Measurements from ENCODE around the gene PRR30.
"Not testable (repeated sequence)": the region's sequence is repeated elsewhere in the genome, so short reads cannot be mapped to it uniquely, and the experiment has no call there.

PRR30 gene

GRCh38 chr2:27133195-27133875, 5.9 kb downstream of the PRR30 start:
- in situ Hi-C loops (cut with MboI; ENCODE audit: low pct_unique_long_range_greater_than_20kb, low sequenced_read_pairs) = no loop called here
- peak; percentile 19 for DNase-seq

- no peak for DNase-seq
- in situ Hi-C loops (cut with MboI; ENCODE audit: low pct_unique_long_range_greater_than_20kb, low sequenced_read_pairs) = no loop called here
Measured at GRCh38 chr2:27131429-27131828, 7.8 kb downstream of the PRR30 start.

- in situ Hi-C loops (cut with MboI; ENCODE audit: low pct_unique_long_range_greater_than_20kb, low sequenced_read_pairs) = no loop called here
Measured at GRCh38 chr2:27130396-27130795, 8.8 kb downstream of the PRR30 start.

DNA sequence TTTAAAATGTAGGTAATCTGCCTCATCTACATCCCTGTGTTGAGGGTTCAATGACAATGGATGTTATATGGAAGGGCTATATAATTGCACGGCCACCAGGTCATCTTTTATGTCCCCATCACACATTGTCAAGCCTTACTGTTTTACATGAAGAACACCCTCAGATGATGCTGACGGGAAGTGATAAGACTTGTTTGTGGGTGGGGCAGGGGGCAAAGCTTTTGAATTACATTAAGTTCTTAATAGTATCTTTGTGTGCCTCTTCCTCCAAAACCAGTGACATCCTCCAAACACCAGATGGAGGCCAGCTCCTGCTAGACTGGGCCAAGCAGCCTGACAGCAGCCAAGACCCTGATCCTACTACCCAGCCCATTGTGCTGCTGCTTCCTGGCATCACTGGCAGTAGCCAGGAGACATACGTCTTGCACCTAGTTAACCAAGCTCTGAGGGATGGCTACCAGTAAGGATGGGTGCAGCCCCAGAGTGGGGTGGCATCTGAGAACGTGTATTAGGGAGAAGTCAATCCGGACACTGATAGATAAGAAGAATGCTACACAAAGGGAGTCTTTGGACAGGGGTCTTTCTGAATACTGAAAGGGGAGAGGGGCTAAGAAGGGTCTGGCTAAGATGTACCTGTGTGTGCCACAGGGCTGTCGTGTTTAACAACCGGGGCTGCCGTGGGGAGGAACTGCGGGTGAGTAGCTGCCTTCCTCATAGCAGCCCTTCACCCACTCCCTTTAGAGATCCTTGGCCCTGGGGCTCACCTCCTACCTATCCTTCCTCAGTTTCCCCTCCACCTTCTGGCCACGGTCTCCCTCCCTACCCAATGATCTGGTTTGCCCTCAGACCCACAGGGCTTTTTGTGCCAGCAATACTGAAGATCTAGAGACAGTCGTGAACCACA, 10.3 kb downstream of the PRR30 start:
- in situ Hi-C loops (cut with MboI; ENCODE audit: low pct_unique_long_range_greater_than_20kb, low sequenced_read_pairs) = no loop called here
- no peak for DNase-seq

More at GRCh38 chr2:27130396-27130795, 8.8 kb downstream of the PRR30 start:
- DNase-seq = no peak

GRCh38 chr2:27127883-27128667, 11.1 kb downstream of the PRR30 start:
- in situ Hi-C loops (cut with MboI; ENCODE audit: low pct_unique_long_range_greater_than_20kb, low sequenced_read_pairs) = no loop called here
- DNase-seq = no peak

DNA sequence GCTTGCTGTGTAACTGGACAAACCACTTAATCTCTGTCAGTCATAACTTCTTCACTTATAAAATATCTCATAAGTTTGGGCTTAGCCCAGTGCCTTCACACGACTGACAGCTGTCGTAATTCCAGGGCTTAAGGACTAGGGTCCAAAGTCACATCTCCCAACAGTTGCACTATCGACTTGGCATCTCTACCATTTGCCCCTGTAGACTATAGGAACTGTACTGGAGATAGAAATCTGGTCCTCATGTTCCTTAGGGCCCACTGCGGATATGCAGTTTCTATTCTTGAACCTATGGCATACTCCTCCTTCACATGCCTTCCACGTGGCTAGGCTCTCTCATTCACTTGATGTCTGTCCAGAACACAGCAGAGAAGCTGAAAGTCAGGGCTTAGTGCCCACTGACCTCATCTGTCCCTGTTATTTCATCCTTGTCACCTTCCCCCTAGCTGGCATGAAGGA, 12.9 kb downstream of the PRR30 start:
- in situ Hi-C loops (cut with MboI; ENCODE audit: low pct_unique_long_range_greater_than_20kb, low sequenced_read_pairs) = no loop called here

DNA sequence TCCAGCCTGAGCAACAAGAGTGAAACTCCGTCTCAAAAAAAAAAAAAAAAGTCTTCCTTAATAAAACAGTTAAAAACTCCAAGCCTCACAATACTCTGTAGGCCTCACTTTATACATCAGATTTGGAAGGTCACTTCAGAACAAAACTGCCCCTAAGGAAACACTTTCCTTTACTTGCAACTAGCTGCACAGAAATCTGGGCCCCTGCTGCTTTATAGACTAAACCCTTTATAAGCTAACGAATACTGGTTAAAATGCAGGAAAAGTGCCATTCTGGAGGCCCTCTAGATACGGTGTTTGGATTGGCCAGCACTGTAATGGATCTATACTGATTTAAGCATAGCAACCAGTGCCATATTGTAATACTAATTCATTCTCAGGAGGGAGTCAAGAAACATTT, 14.1 kb downstream of the PRR30 start:
- in situ Hi-C loops (cut with MboI; ENCODE audit: low pct_unique_long_range_greater_than_20kb, low sequenced_read_pairs) = no loop called here
- no peak for DNase-seq

More for the DNA sequence above, 12.9 kb downstream of the PRR30 start:
- DNase-seq = no peak

- DNase-seq = peak; percentile 60
- in situ Hi-C loops (cut with MboI; ENCODE audit: low pct_unique_long_range_greater_than_20kb, low sequenced_read_pairs) = no loop called here
Measured at GRCh38 chr2:27123302-27124150, 15.7 kb downstream of the PRR30 start, which contains the start of gene ABHD1. TSS of gene ABHD1 (plus strand) at chr2:27123815. CDS start at chr2:27123949, 134 bp downstream.

- in situ Hi-C loops (cut with MboI; ENCODE audit: low pct_unique_long_range_greater_than_20kb, low sequenced_read_pairs) = no loop called here
- no peak for DNase-seq
Measured at GRCh38 chr2:27122791-27123190, 16.4 kb downstream of the PRR30 start.

GRCh38 chr2:27121906-27122305, 17.3 kb downstream of the PRR30 start:
- no peak for DNase-seq
- in situ Hi-C loops (cut with MboI; ENCODE audit: low pct_unique_long_range_greater_than_20kb, low sequenced_read_pairs) = no loop called here

- in situ Hi-C loops (cut with MboI; ENCODE audit: low pct_unique_long_range_greater_than_20kb, low sequenced_read_pairs); DNase-seq: not testable (repeated sequence)
Measured at GRCh38 chr2:27119330-27119670, 19.9 kb downstream of the PRR30 start.

- in situ Hi-C loops (cut with MboI; ENCODE audit: low pct_unique_long_range_greater_than_20kb, low sequenced_read_pairs) = no loop called here
- DNase-seq = no peak
Measured at GRCh38 chr2:27118525-27119329, 20.5 kb downstream of the PRR30 start, which contains the start of gene CGREF1. TSS of gene CGREF1 (minus strand) at chr2:27119128. CDS start at chr2:27104366, 14,762 bp downstream.

GRCh38 chr2:27117995-27118524, 21.1 kb downstream of the PRR30 start:
- DNase-seq = no peak
- in situ Hi-C loops (cut with MboI; ENCODE audit: low pct_unique_long_range_greater_than_20kb, low sequenced_read_pairs) = no loop called here

DNA sequence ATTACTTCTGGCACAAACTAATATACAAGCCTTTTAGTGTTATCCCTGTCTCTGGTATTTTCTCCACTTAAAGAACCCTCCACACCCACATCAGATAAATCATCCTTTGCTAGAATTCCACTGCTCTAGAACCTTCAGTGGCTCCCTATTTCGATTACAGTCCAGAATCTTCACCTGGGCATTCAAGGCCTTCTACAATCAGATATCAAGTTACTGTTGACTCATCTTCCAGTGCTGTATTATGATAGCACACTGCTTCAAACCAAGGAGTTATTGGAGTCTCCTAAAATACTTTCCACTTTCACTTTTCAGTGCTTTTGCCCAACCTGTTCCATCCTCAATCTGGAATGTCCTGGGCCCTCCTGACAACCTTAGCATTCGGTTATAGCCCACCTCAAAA, 23.7 kb downstream of the PRR30 start:
- in situ Hi-C loops (cut with MboI; ENCODE audit: low pct_unique_long_range_greater_than_20kb, low sequenced_read_pairs) = no loop called here
- DNase-seq = no peak

- DNase-seq; in situ Hi-C loops (cut with MboI; ENCODE audit: low pct_unique_long_range_greater_than_20kb, low sequenced_read_pairs): not testable (repeated sequence)
Measured at GRCh38 chr2:27111392-27112078, 27.7 kb downstream of the PRR30 start.

- in situ Hi-C loops (cut with MboI; ENCODE audit: low pct_unique_long_range_greater_than_20kb, low sequenced_read_pairs); DNase-seq: not testable (repeated sequence)
Measured at GRCh38 chr2:27110603-27111352, 28.4 kb downstream of the PRR30 start.
